Measurements from ENCODE around the gene STUM.

- TF ChIP-seq POLR2AphosphoS5 (IDR thresholded peaks at IDR 0.05; ENCODE audit: borderline replicate concordance, low read depth, low read length) (no peak), EZH2 (IDR thresholded peaks at IDR 0.05) (no peak), FOXP2 (optimal IDR thresholded peaks at IDR 0.05; ENCODE audit: control extremely low read depth, extremely low read length, insufficient read depth) (no peak)
These were observed 55.4 kb downstream of the STUM start for GRCh38 chr1:226603858-226604559.
